SK-N-SH treated with all-trans-retinoic acid at 6 μM for 48 hours (cell line): ENCODE measurements around the gene GOLGA6L24.
"Not testable (repeated sequence)": the region's sequence is repeated elsewhere in the genome, so short reads cannot be mapped to it uniquely, and the experiment has no call there.

Source experiments
- ARNTL ChIP-seq: fragments of 450-650 bp; formaldehyde crosslinking; IDR thresholded peaks from 2 replicates; pipeline ENCODE4 v1.5.0; 2020; ENCODE audit warnings: low read depth, mild to moderate bottlenecking, moderate library complexity, borderline replicate concordance
- CSDC2 ChIP-seq: fragments of 250-450 bp; sonication (Bioruptor Pico); IDR thresholded peaks from 2 replicates; pipeline ENCODE4 v1.5.0; 2020; ENCODE audit warnings: mild to moderate bottlenecking, moderate library complexity
- ISL1 ChIP-seq: fragments of 250-450 bp; sonication (Bioruptor Pico); IDR thresholded peaks from 2 replicates; pipeline ENCODE4 v2.1.2; 2022; ENCODE audit warnings: mild to moderate bottlenecking, moderate library complexity
- OSR1 ChIP-seq: fragments of 250-450 bp; sonication (Bioruptor Pico); IDR thresholded peaks from 2 replicates; pipeline ENCODE4 v1.8.0; 2022; ENCODE audit warnings: moderate library complexity, mild to moderate bottlenecking, inconsistent platforms
- PPARA ChIP-seq: fragments of 250-450 bp; sonication (Bioruptor Pico); IDR thresholded peaks from 2 replicates; pipeline ENCODE4 v1.5.0; 2020; ENCODE audit warnings: mild to moderate bottlenecking, borderline replicate concordance
- RARB ChIP-seq: fragments of 250-450 bp; sonication (Bioruptor Pico); IDR thresholded peaks from 2 replicates; pipeline ENCODE4 v1.8.0; 2021; ENCODE audit warnings: mild to moderate bottlenecking, moderate library complexity
- ZFP3 ChIP-seq: fragments of 250-450 bp; sonication (Bioruptor Pico); IDR thresholded peaks from 2 replicates; pipeline ENCODE4 v1.5.0; 2020; ENCODE audit warnings: mild to moderate bottlenecking, moderate library complexity
- ZFP30 ChIP-seq: fragments of 450-650 bp; formaldehyde crosslinking; IDR thresholded peaks from 2 replicates; pipeline ENCODE4 v1.5.0; 2022; ENCODE audit warnings: mild to moderate bottlenecking, moderate library complexity
- ZNF70 ChIP-seq: fragments of 450-650 bp; formaldehyde crosslinking; IDR thresholded peaks from 2 replicates; pipeline ENCODE4 v1.5.0; 2020; ENCODE audit warnings: mild to moderate bottlenecking, moderate library complexity
- TF ChIP-seq, protein P1 (sequence below): fragments of 250-450 bp; sonication (Bioruptor Pico); IDR thresholded peaks from 2 replicates; pipeline ENCODE4 v1.8.0; 2021; ENCODE audit warnings: low read depth, mild to moderate bottlenecking, moderate library complexity, borderline replicate concordance
- TF ChIP-seq, protein P2 (sequence below): fragments of 250-450 bp; sonication (Bioruptor Pico); IDR thresholded peaks from 2 replicates; pipeline ENCODE4 v1.8.0; 2020; ENCODE audit warnings: mild to moderate bottlenecking, moderate library complexity, borderline replicate concordance

DNA sequence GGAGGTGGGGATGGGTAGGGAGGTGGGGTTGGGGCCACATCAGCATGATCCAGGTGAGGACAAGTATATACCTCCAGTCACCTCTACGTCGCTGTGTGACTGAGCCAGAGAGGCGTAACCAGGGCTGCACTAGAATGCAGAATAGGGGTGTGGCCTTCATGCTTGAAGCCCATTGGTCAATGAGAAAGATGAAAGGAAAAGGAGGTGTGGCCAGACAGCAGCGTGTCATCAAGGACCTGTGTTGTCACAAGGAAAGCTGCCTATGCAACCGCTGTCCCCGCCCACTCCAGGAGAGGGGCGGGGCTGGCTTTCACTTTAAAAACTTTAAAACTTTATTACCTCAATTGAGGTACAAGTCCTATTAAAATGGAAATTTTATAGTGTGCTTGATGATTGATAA lies at the start of gene GOLGA6L24:
- not testable (repeated sequence) for TF ChIP-seq OSR1 (CRISPR knock-in tag); PPARA (CRISPR knock-in tag); ZFP30; ARNTL (CRISPR knock-in tag); RARB; ZNF70; CSDC2; ISL1 (CRISPR knock-in tag); ZFP3 (CRISPR knock-in tag)
- TF ChIP-seq, protein P1, sequence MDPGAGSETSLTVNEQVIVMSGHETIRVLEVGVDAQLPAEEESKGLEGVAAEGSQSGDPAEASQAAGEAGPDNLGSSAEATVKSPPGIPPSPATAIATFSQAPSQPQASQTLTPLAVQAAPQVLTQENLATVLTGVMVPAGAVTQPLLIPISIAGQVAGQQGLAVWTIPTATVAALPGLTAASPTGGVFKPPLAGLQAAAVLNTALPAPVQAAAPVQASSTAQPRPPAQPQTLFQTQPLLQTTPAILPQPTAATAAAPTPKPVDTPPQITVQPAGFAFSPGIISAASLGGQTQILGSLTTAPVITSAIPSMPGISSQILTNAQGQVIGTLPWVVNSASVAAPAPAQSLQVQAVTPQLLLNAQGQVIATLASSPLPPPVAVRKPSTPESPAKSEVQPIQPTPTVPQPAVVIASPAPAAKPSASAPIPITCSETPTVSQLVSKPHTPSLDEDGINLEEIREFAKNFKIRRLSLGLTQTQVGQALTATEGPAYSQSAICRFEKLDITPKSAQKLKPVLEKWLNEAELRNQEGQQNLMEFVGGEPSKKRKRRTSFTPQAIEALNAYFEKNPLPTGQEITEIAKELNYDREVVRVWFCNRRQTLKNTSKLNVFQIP (CRISPR knock-in tag), result not testable (repeated sequence)
- TF ChIP-seq, protein P2, sequence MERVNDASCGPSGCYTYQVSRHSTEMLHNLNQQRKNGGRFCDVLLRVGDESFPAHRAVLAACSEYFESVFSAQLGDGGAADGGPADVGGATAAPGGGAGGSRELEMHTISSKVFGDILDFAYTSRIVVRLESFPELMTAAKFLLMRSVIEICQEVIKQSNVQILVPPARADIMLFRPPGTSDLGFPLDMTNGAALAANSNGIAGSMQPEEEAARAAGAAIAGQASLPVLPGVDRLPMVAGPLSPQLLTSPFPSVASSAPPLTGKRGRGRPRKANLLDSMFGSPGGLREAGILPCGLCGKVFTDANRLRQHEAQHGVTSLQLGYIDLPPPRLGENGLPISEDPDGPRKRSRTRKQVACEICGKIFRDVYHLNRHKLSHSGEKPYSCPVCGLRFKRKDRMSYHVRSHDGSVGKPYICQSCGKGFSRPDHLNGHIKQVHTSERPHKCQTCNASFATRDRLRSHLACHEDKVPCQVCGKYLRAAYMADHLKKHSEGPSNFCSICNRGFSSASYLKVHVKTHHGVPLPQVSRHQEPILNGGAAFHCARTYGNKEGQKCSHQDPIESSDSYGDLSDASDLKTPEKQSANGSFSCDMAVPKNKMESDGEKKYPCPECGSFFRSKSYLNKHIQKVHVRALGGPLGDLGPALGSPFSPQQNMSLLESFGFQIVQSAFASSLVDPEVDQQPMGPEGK (CRISPR knock-in tag), result not testable (repeated sequence)
